CD4-positive, alpha-beta T cell (primary cell): ENCODE measurements around the gene APOL3. TPM values are rescaled to one million over a fixed set of nuclear protein-coding genes. Genes with fewer than 3 reads are reported as not detected.
"Not testable (repeated sequence)": the region's sequence is repeated elsewhere in the genome, so short reads cannot be mapped to it uniquely, and the experiment has no call there.

Experiments
- ATAC-seq: fragments of 200-7000 bp; cut with Tn5 transposase; one replicate; pipeline ENCODE4 v1.10.0; 2022; ENCODE audit warnings: mild to moderate bottlenecking; ENCODE audit not compliant: poor library complexity
- CTCF ChIA-PET: fragments of 350-600 bp; sonication (Branson Sonifier 250); formaldehyde crosslinking; loops from one replicate; lab custom pipeline; 2021; ENCODE audit warnings: antibody characterized with exemption, inconsistent platforms; lab: Charles Lee
- POLR2A ChIA-PET: fragments of 350-600 bp; sonication (Branson Sonifier 250); formaldehyde crosslinking; loops from one replicate; lab custom pipeline; 2021; ENCODE audit warnings: antibody characterized with exemption, inconsistent platforms; lab: Charles Lee
- DNase-seq, 14 experiments: peaks; one replicate each; pipeline ENCODE4 v3.0.0-alpha.2; 2013 to 2020; ENCODE audit warnings: mixed read lengths in 2 of 14
- H3K27ac ChIP-seq, 2 donors: one replicate each; pipeline versions ENCODE4 v1.5.1 to v1.7.0; 2013; ENCODE audit warnings: low read length in 2 of 2, low read depth in 1 of 2, mild to moderate bottlenecking in 1 of 2
- H3K27me3 ChIP-seq, 2 experiments: 1 replicate in 1 of 2; 2 replicates in 1 of 2; pipeline versions ENCODE4 v1.6.1 to v1.7.0; 2013; ENCODE audit warnings: low read length in 2 of 2, control low read depth in 1 of 2, mild to moderate bottlenecking in 1 of 2, moderate library complexity in 1 of 2; ENCODE audit not compliant: insufficient read depth in 2 of 2, control insufficient read depth in 1 of 2
- H3K36me3 ChIP-seq: one replicate; pipeline ENCODE4 v1.6.1; 2013; ENCODE audit warnings: low read length, control low read depth; ENCODE audit not compliant: insufficient read depth
- H3K4me1 ChIP-seq: one replicate; pipeline ENCODE4 v1.6.1; 2013; ENCODE audit warnings: low read length, control low read depth; ENCODE audit not compliant: insufficient read depth
- H3K4me3 ChIP-seq: one replicate; pipeline ENCODE4 v1.5.1; 2013; ENCODE audit warnings: mild to moderate bottlenecking, low read length, moderate library complexity
- H3K9me3 ChIP-seq, 2 experiments: 1 replicate in 1 of 2; 2 replicates in 1 of 2; pipeline versions ENCODE4 v1.6.1 to v1.7.0; 2013; ENCODE audit warnings: low read length in 2 of 2, mild to moderate bottlenecking in 2 of 2, control low read depth in 1 of 2, moderate library complexity in 1 of 2; ENCODE audit not compliant: control insufficient read depth in 1 of 2, insufficient read depth in 1 of 2
- H3K27ac Mint-ChIP-seq: one replicate; pipeline ENCODE4 v1.8.0; 2020; ENCODE audit warnings: mixed read lengths
- H3K27me3 Mint-ChIP-seq: one replicate; pipeline ENCODE4 v1.8.0; 2021; ENCODE audit warnings: mixed read lengths
- H3K36me3 Mint-ChIP-seq: one replicate; pipeline ENCODE4 v1.8.0; 2021; ENCODE audit warnings: low read depth, mixed read lengths
- H3K4me1 Mint-ChIP-seq: one replicate; pipeline ENCODE4 v1.8.0; 2021; ENCODE audit warnings: low read depth, mixed read lengths
- H3K4me3 Mint-ChIP-seq: one replicate; pipeline ENCODE4 v1.8.0; 2020; ENCODE audit warnings: mild to moderate bottlenecking, mixed read lengths
- H3K9me3 Mint-ChIP-seq: one replicate; pipeline ENCODE4 v1.8.0; 2020; ENCODE audit warnings: mixed read lengths
- intact Hi-C, 2 experiments: fragments of 100-400 bp; cut with DNase I in 1 of 2; cut with micrococcal nuclease in 1 of 2; formaldehyde crosslinking; loops; one replicate each; pipeline versions ENCODE4 v1.15.1 to v1.9.0; 2023 to 2025; cut with DNase I, micrococcal nuclease
- total RNA-seq, 174 experiments: library from RNA in 2 of 174; stranded (reverse) in 2 of 174; gene quantifications; one replicate each; pipeline ENCODE4 v1.2.3 and lab custom pipeline; 2021 to 2026
- TF ChIP-seq, protein P1 (sequence below): fragments of 200-600 bp; IDR thresholded peaks from one replicate; pipeline ENCODE4 v1.8.0; 2022; ENCODE audit warnings: antibody characterized with exemption, mild to moderate bottlenecking

Gene APOL3
- total RNA-seq, 2 experiments from 2014 or later = 111 to 116 TPM

DNA sequence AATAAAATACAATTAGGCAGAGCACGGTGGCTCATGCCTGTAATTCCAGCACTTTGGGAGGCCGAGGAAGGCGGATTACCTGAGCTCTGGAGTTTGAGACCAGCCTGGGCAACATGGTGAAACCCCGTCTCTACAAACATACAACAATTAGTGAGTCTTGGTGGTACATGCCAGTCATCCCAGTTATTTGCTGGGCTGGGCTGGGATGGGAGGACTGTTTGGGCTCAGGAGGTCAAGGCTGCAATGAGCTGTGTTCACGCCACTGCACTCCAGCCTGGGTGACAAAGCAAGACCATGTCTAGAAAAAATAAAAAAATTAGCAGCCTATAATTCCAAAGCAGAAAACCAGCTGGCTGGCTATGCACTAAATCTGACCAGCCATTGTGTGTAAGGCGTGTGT is 35.1 kb downstream of the APOL3 start:
- no peaks in the 10 kb centered on the region for H3K36me3 ChIP-seq
- Mint-ChIP-seq H3K9me3 (no peaks in the 10 kb centered on the region), H3K36me3 (no peaks in the 10 kb centered on the region), H3K27me3 (no peaks in the 10 kb centered on the region), H3K4me1 (peaks cover 8% of the 10 kb centered on the region), H3K4me3 (no peak overlapping the region), H3K27ac (no peak overlapping the region)
- H3K4me3 ChIP-seq = no peak overlapping the region
- H3K9me3 ChIP-seq = no peaks in the 10 kb centered on the region
- DNase-seq = no peak
- ChIA-PET CTCF (interaction anchor here (2.0 kb wide), 1 partner anchor 59 kb away, joined by 7 read pairs; no protein-coding TSS in a partner anchor), POLR2A (no interaction called here)
- H3K4me1 ChIP-seq = peaks cover 13% of the 10 kb centered on the region
- no peak for ATAC-seq
- intact Hi-C loops = loop anchor here (2.0 kb wide), 2 partner anchors 499 to 695 kb away; no protein-coding TSS in a partner anchor
- TF ChIP-seq, protein P1, sequence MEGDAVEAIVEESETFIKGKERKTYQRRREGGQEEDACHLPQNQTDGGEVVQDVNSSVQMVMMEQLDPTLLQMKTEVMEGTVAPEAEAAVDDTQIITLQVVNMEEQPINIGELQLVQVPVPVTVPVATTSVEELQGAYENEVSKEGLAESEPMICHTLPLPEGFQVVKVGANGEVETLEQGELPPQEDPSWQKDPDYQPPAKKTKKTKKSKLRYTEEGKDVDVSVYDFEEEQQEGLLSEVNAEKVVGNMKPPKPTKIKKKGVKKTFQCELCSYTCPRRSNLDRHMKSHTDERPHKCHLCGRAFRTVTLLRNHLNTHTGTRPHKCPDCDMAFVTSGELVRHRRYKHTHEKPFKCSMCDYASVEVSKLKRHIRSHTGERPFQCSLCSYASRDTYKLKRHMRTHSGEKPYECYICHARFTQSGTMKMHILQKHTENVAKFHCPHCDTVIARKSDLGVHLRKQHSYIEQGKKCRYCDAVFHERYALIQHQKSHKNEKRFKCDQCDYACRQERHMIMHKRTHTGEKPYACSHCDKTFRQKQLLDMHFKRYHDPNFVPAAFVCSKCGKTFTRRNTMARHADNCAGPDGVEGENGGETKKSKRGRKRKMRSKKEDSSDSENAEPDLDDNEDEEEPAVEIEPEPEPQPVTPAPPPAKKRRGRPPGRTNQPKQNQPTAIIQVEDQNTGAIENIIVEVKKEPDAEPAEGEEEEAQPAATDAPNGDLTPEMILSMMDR = no peak
- no peak overlapping the region for H3K27ac ChIP-seq
- no peaks in the 10 kb centered on the region for H3K27me3 ChIP-seq

DNA sequence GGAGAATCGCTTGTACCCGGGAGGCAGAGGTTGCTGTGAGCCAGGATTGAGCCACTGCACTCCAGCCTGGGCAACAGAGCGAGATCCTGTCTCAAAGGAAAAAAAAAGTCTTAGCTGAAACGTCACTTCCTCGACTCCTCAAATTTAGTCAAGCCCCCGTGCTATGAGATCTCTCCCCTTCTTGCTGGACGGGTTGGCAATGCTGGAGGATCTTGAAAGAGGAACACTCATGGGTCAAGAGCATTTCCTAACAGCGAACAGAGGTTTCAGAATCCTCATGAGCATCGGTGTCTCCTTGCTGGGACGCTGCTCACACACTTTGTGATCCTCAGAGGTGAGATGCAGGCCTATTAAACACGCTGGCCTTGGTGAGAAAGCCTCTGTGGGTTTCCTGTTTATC is 35.9 kb downstream of the APOL3 start:
- H3K9me3 Mint-ChIP-seq = no peaks in the 10 kb centered on the region
- H3K36me3 Mint-ChIP-seq = no peaks in the 10 kb centered on the region
- H3K27ac ChIP-seq = no peak overlapping the region
- ChIA-PET POLR2A (no interaction called here), CTCF (interaction anchor here (0.9 to 2.0 kb wide), 6 partner anchors 12 to 773 kb away, joined by 3 to 9 read pairs (median 6); no protein-coding TSS in a partner anchor)
- peaks cover 8% of the 10 kb centered on the region for H3K4me1 Mint-ChIP-seq
- H3K9me3 ChIP-seq = no peaks in the 10 kb centered on the region
- H3K4me3 Mint-ChIP-seq = no peak overlapping the region
- ATAC-seq = no peak
- H3K27me3 ChIP-seq = no peaks in the 10 kb centered on the region
- H3K4me1 ChIP-seq = peaks cover 13% of the 10 kb centered on the region
- intact Hi-C loops = loop anchor here (1.0 to 5.0 kb wide), 6 partner anchors 58 to 774 kb away; no protein-coding TSS in a partner anchor
- TF ChIP-seq, protein P1 = no peak
- H3K4me3 ChIP-seq = no peak overlapping the region
- H3K27ac Mint-ChIP-seq = no peak overlapping the region
- no peaks in the 10 kb centered on the region for H3K27me3 Mint-ChIP-seq
- no peaks in the 10 kb centered on the region for H3K36me3 ChIP-seq
- no peak for DNase-seq

DNA sequence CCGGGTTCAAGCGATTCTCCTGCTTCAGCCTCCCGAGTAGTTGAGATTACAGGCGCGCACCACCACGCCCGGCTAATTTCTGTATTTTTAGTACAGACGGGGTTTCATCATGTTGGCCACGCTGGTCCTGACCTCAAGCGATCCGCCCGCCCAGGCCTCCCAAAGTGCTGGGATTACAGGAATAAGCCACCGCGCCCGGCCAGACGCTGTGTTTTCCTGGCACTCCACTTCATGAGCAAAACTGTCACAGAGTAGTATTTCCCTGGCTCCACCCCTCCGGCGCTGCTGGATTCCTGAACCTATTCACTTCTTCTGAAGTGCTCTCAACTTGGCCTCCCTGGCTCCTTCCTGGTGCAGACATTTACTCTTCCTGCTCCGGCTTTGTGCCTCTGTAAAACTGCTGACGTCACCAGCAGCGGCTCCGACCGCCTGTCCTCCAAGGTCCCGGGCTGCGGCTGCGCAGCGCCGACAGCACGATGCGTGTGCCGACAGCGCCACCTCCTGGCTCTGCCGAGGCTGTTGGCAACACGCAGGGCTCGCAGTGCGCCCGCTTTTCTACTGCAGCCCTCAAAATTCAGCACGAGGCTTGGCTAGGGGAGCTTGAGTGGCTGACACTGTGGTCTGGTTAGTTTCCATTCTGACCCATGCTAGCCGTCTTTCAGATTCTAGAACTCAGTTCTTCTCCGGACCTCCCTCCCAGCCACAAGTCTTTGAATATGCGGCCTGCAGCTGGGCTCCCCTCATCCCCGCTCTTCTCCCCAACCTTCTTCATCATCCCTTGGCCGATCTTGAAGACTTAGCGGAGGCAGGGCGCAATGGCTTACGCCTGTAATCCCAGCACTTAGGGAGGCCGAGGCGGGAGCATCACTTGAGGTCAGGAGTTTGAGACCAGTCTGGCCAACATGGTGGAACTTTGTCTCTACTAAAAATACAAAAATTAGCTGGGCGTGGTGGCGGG is 36.6 kb downstream of the APOL3 start:
- CTCF ChIA-PET = interaction anchor here (0.6 to 2.0 kb wide), 7 partner anchors 12 to 773 kb away, joined by 3 to 9 read pairs (median 5); no protein-coding TSS in a partner anchor
- H3K36me3 ChIP-seq = no peaks in the 10 kb centered on the region
- Mint-ChIP-seq H3K27me3 (no peaks in the 10 kb centered on the region), H3K9me3 (no peaks in the 10 kb centered on the region), H3K27ac (peak overlapping the region; percentile 70), H3K4me3 (peak overlapping the region; percentile 60), H3K36me3 (no peaks in the 10 kb centered on the region), H3K4me1 (peaks cover 8% of the 10 kb centered on the region)
- DNase-seq = peak; percentile 87 to 98 (median 92)
- intact Hi-C loops = loop anchor here (1.0 to 5.0 kb wide), 6 partner anchors 58 to 774 kb away; no protein-coding TSS in a partner anchor
- H3K4me1 ChIP-seq = peaks cover 13% of the 10 kb centered on the region
- H3K9me3 ChIP-seq = no peaks in the 10 kb centered on the region
- TF ChIP-seq, protein P1 = peak; percentile 97
- no peaks in the 10 kb centered on the region for H3K27me3 ChIP-seq
- ATAC-seq = peak; percentile 97
- H3K4me3 ChIP-seq = peak overlapping the region; percentile 47
- peak overlapping the region in 1 of 2 donors; percentile 32 for H3K27ac ChIP-seq
- POLR2A ChIA-PET = no interaction called here

DNA sequence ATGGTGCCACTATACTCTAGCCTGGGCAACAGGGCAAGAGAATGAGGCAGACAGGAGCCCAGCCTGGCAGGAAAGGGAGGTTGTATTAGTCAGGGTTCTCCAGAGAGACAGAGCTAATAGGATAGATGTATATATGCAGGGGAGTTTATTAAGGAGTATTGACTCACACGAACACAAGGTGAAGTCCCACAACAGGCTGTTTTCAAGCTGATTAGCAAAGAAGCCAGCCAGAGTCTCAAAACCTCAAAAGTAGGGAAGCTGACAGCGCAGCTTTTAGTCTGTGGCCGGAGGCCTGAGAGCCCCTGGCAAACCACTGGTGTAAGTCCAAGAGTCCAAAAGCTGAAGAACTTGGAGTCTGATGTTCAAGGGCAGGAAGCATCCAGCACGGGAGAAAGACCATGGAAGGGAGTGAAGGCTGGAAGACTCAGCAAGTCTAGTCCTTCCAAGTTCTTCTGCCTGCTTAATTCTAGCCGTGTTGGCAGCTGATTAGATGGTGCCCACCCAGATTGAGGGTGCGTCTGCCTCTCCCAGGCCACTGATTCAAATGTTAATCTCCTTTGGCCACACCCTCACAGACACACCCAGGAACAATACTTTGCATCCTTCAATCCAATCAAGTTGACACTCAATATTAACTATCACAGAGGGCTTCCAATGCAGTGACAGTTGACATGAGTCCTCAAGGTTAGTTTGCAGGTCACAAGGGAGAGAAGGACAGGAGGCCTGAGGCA is 39.8 kb downstream of the APOL3 start:
- POLR2A ChIA-PET, H3K4me3 Mint-ChIP-seq, ATAC-seq, H3K27me3 Mint-ChIP-seq, H3K4me3 ChIP-seq, H3K9me3 ChIP-seq, H3K9me3 Mint-ChIP-seq, DNase-seq, H3K36me3 ChIP-seq, H3K36me3 Mint-ChIP-seq, H3K27me3 ChIP-seq, H3K4me1 Mint-ChIP-seq, H3K27ac Mint-ChIP-seq, H3K27ac ChIP-seq: not testable (repeated sequence)
- intact Hi-C loops = loop anchor here in 1 of 2 experiments (5.0 kb wide), 1 partner anchor 198 kb away; no protein-coding TSS in a partner anchor
- H3K4me1 ChIP-seq = peaks cover 13% of the 10 kb centered on the region
- CTCF ChIA-PET = interaction anchor here (1.4 kb wide), 1 partner anchor 55 kb away, joined by 4 read pairs; no protein-coding TSS in a partner anchor
